ACC112 (cell line): Measurements from ENCODE around the gene RNF169.

Experiments
- H2AFZ ChIP-seq: fragments of 200-600 bp; sonication (generic); one replicate; pipeline ENCODE4 v1.6.0; 2017; ENCODE audit warnings: antibody characterized with exemption, low read length; ENCODE audit not compliant: unreplicated experiment
- H3K27ac ChIP-seq: fragments of 200-600 bp; sonication (generic); 2 replicates; pipeline ENCODE4 v1.5.1; 2014; ENCODE audit warnings: low read depth, mild to moderate bottlenecking, antibody characterized with exemption, low read length, moderate library complexity
- H3K27me3 ChIP-seq: fragments of 200-600 bp; sonication (generic); 2 replicates; pipeline ENCODE4 v1.6.1; 2014; ENCODE audit warnings: mild to moderate bottlenecking, antibody characterized with exemption, low read length, moderate library complexity, mixed read lengths; ENCODE audit not compliant: insufficient read depth
- H3K36me3 ChIP-seq: fragments of 200-600 bp; sonication (generic); 2 replicates; pipeline ENCODE4 v1.6.1; 2016; ENCODE audit warnings: mild to moderate bottlenecking, antibody characterized with exemption, low read length, moderate library complexity, mixed read lengths; ENCODE audit not compliant: insufficient read depth
- H3K4me1 ChIP-seq: fragments of 200-600 bp; sonication (generic); one replicate; pipeline ENCODE4 v1.6.1; 2016; ENCODE audit warnings: low read length, mixed read lengths; ENCODE audit not compliant: insufficient read depth, unreplicated experiment, control insufficient read depth
- H3K4me3 ChIP-seq: fragments of 200-600 bp; sonication (generic); 2 replicates; pipeline ENCODE4 v1.5.1; 2014; ENCODE audit warnings: mild to moderate bottlenecking, low read depth, low read length
- H3K79me2 ChIP-seq: fragments of 200-600 bp; sonication (generic); one replicate; pipeline ENCODE4 v1.6.0; 2016; ENCODE audit warnings: low read length; ENCODE audit not compliant: control insufficient read depth, unreplicated experiment, insufficient read depth

RNF169 gene

GRCh38 chr11:74769055-74769707, 20.5 kb downstream of the RNF169 start:
- Histone ChIP-seq H2AFZ (no peak overlapping the region), H3K79me2 (peaks cover 44% of the 10 kb centered on the region), H3K27me3 (no peaks in the 10 kb centered on the region), H3K36me3 (no peaks in the 10 kb centered on the region), H3K4me1 (peaks cover 12% of the 10 kb centered on the region), H3K4me3 (no peak overlapping the region), H3K27ac (no peak overlapping the region)

DNA sequence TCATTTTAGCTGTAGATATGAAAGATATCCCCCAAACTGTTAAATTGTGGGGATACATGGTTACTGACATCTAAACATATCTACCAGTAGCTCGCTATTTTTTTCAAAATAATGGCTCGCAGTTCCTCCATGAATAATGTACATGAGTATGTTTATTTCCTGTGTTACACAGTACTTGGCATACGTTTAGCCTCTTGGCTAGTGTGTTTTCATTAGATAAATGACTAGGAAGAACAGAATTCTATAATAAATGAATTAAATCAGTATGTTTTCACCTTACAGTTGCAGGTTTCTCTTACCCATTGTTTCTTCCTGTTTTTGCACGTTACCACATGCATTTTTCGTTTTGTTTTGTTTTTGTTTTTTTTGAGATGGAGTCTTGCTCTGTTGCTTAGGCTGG, 21.8 kb downstream of the RNF169 start:
- peaks cover 47% of the 10 kb centered on the region for H3K79me2 ChIP-seq
- no peaks in the 10 kb centered on the region for H3K36me3 ChIP-seq
- no peak overlapping the region for H3K27ac ChIP-seq
- peaks cover 12% of the 10 kb centered on the region for H3K4me1 ChIP-seq
- no peaks in the 10 kb centered on the region for H3K27me3 ChIP-seq
- H3K4me3 ChIP-seq = no peak overlapping the region
- no peak overlapping the region for H2AFZ ChIP-seq

GRCh38 chr11:74771139-74771538, 22.5 kb downstream of the RNF169 start:
- H3K27me3 ChIP-seq = no peaks in the 10 kb centered on the region
- H3K27ac ChIP-seq = no peak overlapping the region
- H3K4me3 ChIP-seq = no peak overlapping the region
- peaks cover 12% of the 10 kb centered on the region for H3K4me1 ChIP-seq
- H2AFZ ChIP-seq = no peak overlapping the region
- peaks cover 53% of the 10 kb centered on the region for H3K79me2 ChIP-seq
- H3K36me3 ChIP-seq = no peaks in the 10 kb centered on the region

- Histone ChIP-seq H3K27me3 (no peaks in the 10 kb centered on the region), H3K79me2 (peaks cover 68% of the 10 kb centered on the region), H3K4me1 (peaks cover 12% of the 10 kb centered on the region), H3K36me3 (no peaks in the 10 kb centered on the region), H3K27ac (no peak overlapping the region), H2AFZ (no peak overlapping the region), H3K4me3 (no peak overlapping the region)
Observed at GRCh38 chr11:74773476-74773875, 24.8 kb downstream of the RNF169 start.

DNA sequence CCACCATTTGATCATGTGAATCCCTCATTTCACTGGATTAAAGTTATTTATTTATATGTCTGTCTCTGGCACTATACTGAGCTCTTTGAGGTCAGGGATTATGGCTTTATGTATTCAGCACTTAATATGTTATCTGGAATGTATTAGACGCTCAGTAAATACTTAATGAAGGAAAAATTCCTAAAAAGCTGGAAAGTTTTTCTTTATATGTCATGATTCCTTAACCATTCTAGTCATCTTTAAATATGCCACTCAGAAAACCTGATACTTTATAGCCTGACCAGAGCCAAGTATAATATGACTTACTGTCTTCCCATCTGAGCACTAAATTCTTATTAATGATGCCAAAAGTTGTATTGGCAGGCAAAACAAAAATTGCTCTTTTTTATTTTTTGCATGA, 27.1 kb downstream of the RNF169 start:
- Histone ChIP-seq H3K4me1 (peaks cover 4% of the 10 kb centered on the region), H3K79me2 (peaks cover 71% of the 10 kb centered on the region), H3K36me3 (no peaks in the 10 kb centered on the region), H3K27ac (no peak overlapping the region), H2AFZ (no peak overlapping the region), H3K4me3 (no peak overlapping the region), H3K27me3 (no peaks in the 10 kb centered on the region)

GRCh38 chr11:74776546-74776945, 27.9 kb downstream of the RNF169 start:
- Histone ChIP-seq H3K36me3 (no peaks in the 10 kb centered on the region), H3K4me3 (no peak overlapping the region), H3K27ac (no peak overlapping the region), H3K4me1 (peaks cover 4% of the 10 kb centered on the region), H3K27me3 (no peaks in the 10 kb centered on the region), H3K79me2 (peaks cover 78% of the 10 kb centered on the region), H2AFZ (no peak overlapping the region)

GRCh38 chr11:74777038-74777437, 28.4 kb downstream of the RNF169 start:
- no peak overlapping the region for H3K4me3 ChIP-seq
- no peak overlapping the region for H3K27ac ChIP-seq
- H3K36me3 ChIP-seq = no peaks in the 10 kb centered on the region
- no peaks in the 10 kb centered on the region for H3K27me3 ChIP-seq
- H3K4me1 ChIP-seq = peaks cover 4% of the 10 kb centered on the region
- peaks cover 81% of the 10 kb centered on the region for H3K79me2 ChIP-seq
- H2AFZ ChIP-seq = no peak overlapping the region

GRCh38 chr11:74777877-74778276, 29.2 kb downstream of the RNF169 start:
- Histone ChIP-seq H3K27me3 (no peaks in the 10 kb centered on the region), H3K79me2 (peaks cover 81% of the 10 kb centered on the region), H3K27ac (no peak overlapping the region), H3K4me3 (no peak overlapping the region), H2AFZ (no peak overlapping the region), H3K4me1 (peaks cover 6% of the 10 kb centered on the region), H3K36me3 (no peaks in the 10 kb centered on the region)

GRCh38 chr11:74778581-74778980, 29.9 kb downstream of the RNF169 start:
- Histone ChIP-seq H3K36me3 (no peaks in the 10 kb centered on the region), H3K4me3 (no peak overlapping the region), H3K4me1 (peaks cover 10% of the 10 kb centered on the region), H3K79me2 (peaks cover 77% of the 10 kb centered on the region), H3K27ac (no peak overlapping the region), H2AFZ (no peak overlapping the region), H3K27me3 (no peaks in the 10 kb centered on the region)

DNA sequence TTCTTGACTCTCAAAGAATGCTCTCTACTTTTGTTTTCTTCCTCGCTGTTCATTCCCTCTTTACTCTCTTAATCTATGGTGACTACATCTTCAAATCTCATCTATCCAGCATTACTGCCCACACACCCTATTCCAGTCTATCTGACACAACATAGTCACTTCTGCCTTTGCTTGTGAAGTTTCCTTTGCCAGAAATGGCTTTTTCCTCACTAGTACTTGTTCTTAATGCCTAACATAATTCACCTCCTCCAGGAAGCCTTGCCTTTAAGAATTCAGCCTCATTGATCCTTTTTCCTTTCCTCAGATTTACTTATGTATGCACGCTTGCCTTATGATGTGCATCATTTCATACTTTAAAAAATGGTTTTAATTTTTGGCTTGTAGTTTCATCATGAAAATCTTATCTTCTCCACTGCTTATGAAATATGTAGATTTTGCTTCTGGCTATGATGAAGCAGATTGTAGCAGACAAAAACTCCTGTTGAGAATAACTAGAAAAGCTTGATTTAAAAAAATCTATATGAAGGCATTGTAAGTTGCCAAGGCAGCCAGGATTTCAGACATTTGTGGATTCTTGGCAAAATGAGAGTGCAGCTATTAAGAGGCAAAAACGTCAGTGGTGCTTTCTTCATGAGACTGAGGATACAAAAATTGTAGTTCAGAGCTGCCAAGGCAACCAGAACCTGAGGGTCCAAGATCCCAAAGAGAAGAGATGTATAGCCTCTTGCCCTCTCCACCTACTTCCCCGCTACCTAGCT, 31.8 kb downstream of the RNF169 start:
- no peaks in the 10 kb centered on the region for H3K27me3 ChIP-seq
- H3K79me2 ChIP-seq = peaks cover 71% of the 10 kb centered on the region
- no peak overlapping the region for H2AFZ ChIP-seq
- H3K4me3 ChIP-seq = no peak overlapping the region
- H3K27ac ChIP-seq = no peak overlapping the region
- no peaks in the 10 kb centered on the region for H3K36me3 ChIP-seq
- peaks cover 16% of the 10 kb centered on the region for H3K4me1 ChIP-seq
